RWPE2 (cell line): Measurements from ENCODE around the gene PXDC1.
"Not testable (repeated sequence)": the region's sequence is repeated elsewhere in the genome, so short reads cannot be mapped to it uniquely, and the experiment has no call there.

Experiments used
- ATAC-seq: fragments of 200-7000 bp; cut with Tn5 transposase; 3 replicates; pipeline ENCODE4 v1.9.1; 2021; ENCODE audit warnings: low read depth
- DNase-seq: peaks from one replicate; pipeline ENCODE4 v3.0.0-alpha.2; 2020; ENCODE audit warnings: low spot score
- H3K27ac ChIP-seq: fragments of 450-650 bp; 2 replicates; pipeline ENCODE4 v1.5.1; 2017; ENCODE audit warnings: mild to moderate bottlenecking; ENCODE audit not compliant: poor library complexity, severe bottlenecking
- H3K27me3 ChIP-seq: fragments of 250-450 bp; sonication (Bioruptor Pico); 2 replicates; pipeline ENCODE4 v1.5.1; 2021; ENCODE audit warnings: mild to moderate bottlenecking, moderate library complexity; ENCODE audit not compliant: insufficient read depth, poor library complexity, severe bottlenecking
- H3K36me3 ChIP-seq: fragments of 250-450 bp; sonication (Bioruptor Pico); 2 replicates; pipeline ENCODE4 v1.5.1; 2020; ENCODE audit warnings: low read depth, mild to moderate bottlenecking, moderate library complexity
- H3K4me1 ChIP-seq: fragments of 250-450 bp; sonication (Bioruptor Pico); 2 replicates; pipeline ENCODE4 v1.5.1; 2021; ENCODE audit warnings: mild to moderate bottlenecking, moderate library complexity; ENCODE audit not compliant: insufficient read depth, poor library complexity, severe bottlenecking
- H3K4me3 ChIP-seq: fragments of 250-450 bp; sonication (Bioruptor Pico); 2 replicates; pipeline ENCODE4 v1.5.1; 2021; ENCODE audit warnings: mild to moderate bottlenecking, moderate library complexity; ENCODE audit not compliant: severe bottlenecking
- H3K9me3 ChIP-seq: fragments of 250-450 bp; sonication (Bioruptor Pico); 2 replicates; pipeline ENCODE4 v1.5.1; 2021; ENCODE audit warnings: mild to moderate bottlenecking, moderate library complexity; ENCODE audit not compliant: severe bottlenecking
- TF ChIP-seq, protein P1 (sequence below): fragments of 450-650 bp; IDR thresholded peaks from one replicate; pipeline ENCODE4 v1.5.1; 2017; ENCODE audit warnings: mild to moderate bottlenecking, moderate library complexity; ENCODE audit not compliant: poor library complexity, severe bottlenecking

Gene PXDC1

GRCh38 chr6:3722785-3723184, 28.7 kb downstream of the PXDC1 start:
- H3K36me3 ChIP-seq = peaks cover 44% of the 10 kb centered on the region
- no peaks in the 10 kb centered on the region for H3K27me3 ChIP-seq
- no peaks in the 10 kb centered on the region for H3K4me1 ChIP-seq
- no peak overlapping the region for H3K4me3 ChIP-seq
- TF ChIP-seq, protein P1, sequence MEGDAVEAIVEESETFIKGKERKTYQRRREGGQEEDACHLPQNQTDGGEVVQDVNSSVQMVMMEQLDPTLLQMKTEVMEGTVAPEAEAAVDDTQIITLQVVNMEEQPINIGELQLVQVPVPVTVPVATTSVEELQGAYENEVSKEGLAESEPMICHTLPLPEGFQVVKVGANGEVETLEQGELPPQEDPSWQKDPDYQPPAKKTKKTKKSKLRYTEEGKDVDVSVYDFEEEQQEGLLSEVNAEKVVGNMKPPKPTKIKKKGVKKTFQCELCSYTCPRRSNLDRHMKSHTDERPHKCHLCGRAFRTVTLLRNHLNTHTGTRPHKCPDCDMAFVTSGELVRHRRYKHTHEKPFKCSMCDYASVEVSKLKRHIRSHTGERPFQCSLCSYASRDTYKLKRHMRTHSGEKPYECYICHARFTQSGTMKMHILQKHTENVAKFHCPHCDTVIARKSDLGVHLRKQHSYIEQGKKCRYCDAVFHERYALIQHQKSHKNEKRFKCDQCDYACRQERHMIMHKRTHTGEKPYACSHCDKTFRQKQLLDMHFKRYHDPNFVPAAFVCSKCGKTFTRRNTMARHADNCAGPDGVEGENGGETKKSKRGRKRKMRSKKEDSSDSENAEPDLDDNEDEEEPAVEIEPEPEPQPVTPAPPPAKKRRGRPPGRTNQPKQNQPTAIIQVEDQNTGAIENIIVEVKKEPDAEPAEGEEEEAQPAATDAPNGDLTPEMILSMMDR = no peak
- H3K9me3 ChIP-seq = no peaks in the 10 kb centered on the region
- DNase-seq (no peak), ATAC-seq (no peak)
- H3K27ac ChIP-seq = no peak overlapping the region

DNA sequence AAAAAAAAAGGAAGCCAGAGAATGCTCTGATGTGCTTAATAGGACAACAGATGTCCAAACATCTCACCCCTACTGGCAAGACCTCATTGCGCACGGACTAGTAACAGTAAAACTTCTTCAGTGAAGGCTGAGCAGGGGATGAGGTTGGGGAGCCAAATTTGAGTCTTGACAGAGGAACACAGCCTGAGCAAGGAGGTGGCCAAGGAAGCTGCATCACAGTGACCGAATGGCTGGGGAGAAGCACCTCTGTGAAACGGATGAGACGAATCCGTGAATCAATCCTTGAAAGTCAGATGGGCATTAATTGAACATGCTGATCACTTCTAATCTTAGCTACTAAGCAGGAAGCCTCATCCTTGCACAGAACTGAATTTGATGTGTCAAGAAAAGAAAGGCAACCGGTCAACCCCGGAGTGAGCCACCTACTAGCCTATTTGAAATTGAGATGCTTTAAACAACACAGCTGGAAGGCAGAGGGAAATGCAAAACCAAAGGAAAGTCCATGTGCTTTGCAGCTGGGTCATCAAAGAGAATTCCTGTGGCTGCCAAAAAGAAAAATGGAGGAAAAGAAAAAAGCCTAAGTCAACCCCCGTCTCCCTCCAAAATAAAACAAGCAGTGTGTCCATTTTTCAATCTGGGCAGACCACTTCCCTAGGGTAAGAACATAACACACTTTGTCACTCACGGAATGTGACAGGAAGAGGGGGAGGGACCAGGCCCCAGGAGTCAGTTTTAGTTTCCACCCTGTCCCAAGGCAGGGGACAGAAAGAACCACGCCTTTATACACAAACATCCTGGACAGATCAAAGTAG, 29.5 kb downstream of the PXDC1 start:
- TF ChIP-seq, protein P1 = no peak
- no peaks in the 10 kb centered on the region for H3K27me3 ChIP-seq
- DNase-seq = no peak
- H3K4me3 ChIP-seq = no peak overlapping the region
- no peaks in the 10 kb centered on the region for H3K9me3 ChIP-seq
- H3K4me1 ChIP-seq = no peaks in the 10 kb centered on the region
- ATAC-seq = no peak
- peaks cover 36% of the 10 kb centered on the region; the same call in 1 of the 2 replicates for H3K36me3 ChIP-seq
- H3K27ac ChIP-seq = no peak overlapping the region

DNA sequence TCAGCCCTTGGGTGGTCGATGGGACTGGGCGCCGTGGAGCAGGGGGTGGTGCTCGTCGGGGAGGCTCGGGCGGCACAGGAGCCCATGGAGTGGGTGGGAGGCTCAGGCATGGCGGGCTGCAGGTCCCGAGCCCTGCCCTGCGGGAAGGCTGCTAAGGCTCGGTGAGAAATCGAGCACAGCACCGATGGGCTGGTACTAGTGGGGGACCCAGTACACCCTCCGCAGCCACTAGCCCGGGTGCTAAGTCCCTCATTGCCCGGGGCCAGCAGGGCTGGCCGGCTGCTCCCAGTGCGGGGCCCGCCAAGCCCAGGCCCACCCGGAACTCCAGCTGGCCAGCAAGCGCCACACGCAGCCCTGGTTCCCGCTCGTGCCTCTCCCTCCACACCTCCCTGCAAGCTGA, 30.7 kb downstream of the PXDC1 start:
- not testable (repeated sequence) for DNase-seq, H3K4me1 ChIP-seq, ATAC-seq, H3K27ac ChIP-seq, H3K4me3 ChIP-seq, H3K9me3 ChIP-seq, H3K27me3 ChIP-seq
- H3K36me3 ChIP-seq = peaks cover 31% of the 10 kb centered on the region; the same call in 1 of the 2 replicates

- Histone ChIP-seq H3K4me3 (no peak overlapping the region), H3K27ac (no peak overlapping the region), H3K27me3 (no peaks in the 10 kb centered on the region), H3K36me3 (peaks cover 28% of the 10 kb centered on the region; the same call in 1 of the 2 replicates), H3K9me3 (no peaks in the 10 kb centered on the region), H3K4me1 (peaks cover 3% of the 10 kb centered on the region)
- TF ChIP-seq, protein P1 = no peak
- no peak for ATAC-seq
- no peak for DNase-seq
Observed at GRCh38 chr6:3719462-3720308, 31.8 kb downstream of the PXDC1 start.

GRCh38 chr6:3718407-3718806, 33.1 kb downstream of the PXDC1 start:
- Histone ChIP-seq H3K4me1 (peaks cover 3% of the 10 kb centered on the region), H3K27me3 (no peaks in the 10 kb centered on the region), H3K4me3 (no peak overlapping the region), H3K36me3 (peaks cover 18% of the 10 kb centered on the region; the same call in 1 of the 2 replicates), H3K27ac (no peak overlapping the region), H3K9me3 (no peaks in the 10 kb centered on the region)
- ATAC-seq (no peak), DNase-seq (no peak)
- TF ChIP-seq, protein P1 = no peak
